Body of pancreas (tissue), 4 donors: ENCODE measurements around the gene MAP3K21.

Source experiments
- CTCF ChIP-seq, 7 experiments: fragments of 450-650 bp in 4 of 7; fragments of 200-600 bp in 3 of 7; sonication (generic) in 3 of 7; IDR thresholded peaks; one replicate each; pipeline ENCODE4 v1.5.1; 2016 to 2019; ENCODE audit warnings: antibody characterized with exemption in 7 of 7
- POLR2A ChIP-seq, 3 donors: fragments of 450-650 bp; IDR thresholded peaks; one replicate each; pipeline ENCODE4 v1.6.1; 2016; ENCODE audit warnings: antibody characterized with exemption in 3 of 3, mild to moderate bottlenecking in 2 of 3

- TF ChIP-seq CTCF (IDR thresholded peaks at IDR 0.05) (no peak), POLR2A (IDR thresholded peaks at IDR 0.05) (no peak)
Observed at GRCh38 chr1:233354983-233355382, 27.5 kb downstream of the MAP3K21 start.
